ENCODE measurements around the gene ABCB9.

ABCB9 gene

GRCh38 chr12:122979001-122979907 is 13.0 kb upstream of the ABCB9 start:
- no peak overlapping the region for H3K27ac Mint-ChIP-seq
- no peaks in the 10 kb centered on the region for H3K27me3 Mint-ChIP-seq
- peak overlapping the region; percentile 92 for H3K4me3 Mint-ChIP-seq
- peaks cover 1% of the 10 kb centered on the region for H3K36me3 Mint-ChIP-seq
- peaks cover 61% of the 10 kb centered on the region for H3K4me1 Mint-ChIP-seq
- H3K9me3 Mint-ChIP-seq: no peaks in the 10 kb centered on the region

GRCh38 chr12:122978507-122978955 is 12.3 kb upstream of the ABCB9 start:
- no peaks in the 10 kb centered on the region for H3K27me3 Mint-ChIP-seq
- H3K4me3 Mint-ChIP-seq: no peak overlapping the region
- peaks cover 1% of the 10 kb centered on the region for H3K36me3 Mint-ChIP-seq
- H3K9me3 Mint-ChIP-seq: no peaks in the 10 kb centered on the region
- no peak overlapping the region for H3K27ac Mint-ChIP-seq
- H3K4me1 Mint-ChIP-seq: peaks cover 60% of the 10 kb centered on the region

DNA sequence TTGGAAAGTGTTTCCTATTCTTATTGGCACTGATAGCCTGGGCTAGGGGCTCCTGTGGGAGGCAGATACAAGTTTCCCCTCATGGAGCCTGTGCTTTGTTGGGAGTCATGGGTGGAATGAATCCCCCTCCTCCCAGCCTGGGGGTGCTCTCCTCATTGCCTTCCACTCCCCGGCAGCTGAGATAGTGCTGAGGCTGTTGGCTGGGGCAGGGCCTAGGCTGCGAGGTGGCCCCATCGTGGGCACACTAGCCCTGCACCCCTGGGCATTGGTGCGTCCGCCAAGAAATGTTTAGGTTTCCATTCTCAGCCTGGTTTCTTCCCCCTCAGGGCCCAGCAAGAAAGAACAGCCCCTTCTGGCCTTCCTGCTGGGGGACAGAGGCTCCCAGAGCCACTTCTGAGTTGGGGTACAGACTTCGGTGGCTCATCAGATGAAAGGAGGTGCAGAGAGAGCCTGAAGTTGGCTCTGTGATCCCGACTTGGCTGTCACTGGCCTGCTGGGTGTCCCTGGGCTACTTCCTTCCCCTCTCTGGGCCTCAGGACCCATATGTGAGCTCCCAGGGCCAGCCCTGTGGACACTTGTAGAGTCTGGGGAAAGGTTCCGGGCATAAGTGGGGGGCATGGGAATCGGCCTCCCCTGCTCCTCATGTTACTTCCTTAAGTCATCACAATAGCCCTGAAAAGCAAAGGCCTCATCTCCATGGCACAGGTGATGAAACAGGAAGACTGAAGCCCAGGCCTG is 11.6 kb upstream of the ABCB9 start:
- peaks cover 53% of the 10 kb centered on the region for H3K4me1 Mint-ChIP-seq
- no peaks in the 10 kb centered on the region for H3K9me3 Mint-ChIP-seq
- H3K27ac Mint-ChIP-seq: no peak overlapping the region
- H3K4me3 Mint-ChIP-seq: no peak overlapping the region
- H3K36me3 Mint-ChIP-seq: peaks cover 1% of the 10 kb centered on the region
- no peaks in the 10 kb centered on the region for H3K27me3 Mint-ChIP-seq

- H3K9me3 Mint-ChIP-seq: no peaks in the 10 kb centered on the region
- H3K4me3 Mint-ChIP-seq: peak overlapping the region; percentile 57
- no peak overlapping the region for H3K27ac Mint-ChIP-seq
- peaks cover 46% of the 10 kb centered on the region for H3K4me1 Mint-ChIP-seq
- peaks cover 1% of the 10 kb centered on the region for H3K36me3 Mint-ChIP-seq
- no peaks in the 10 kb centered on the region for H3K27me3 Mint-ChIP-seq
Observed at GRCh38 chr12:122977153-122977552, 10.9 kb upstream of the ABCB9 start.

- Mint-ChIP-seq H3K4me1 (peaks cover 41% of the 10 kb centered on the region), H3K9me3 (no peaks in the 10 kb centered on the region), H3K27ac (no peak overlapping the region), H3K4me3 (peak overlapping the region; percentile 97), H3K27me3 (no peaks in the 10 kb centered on the region), H3K36me3 (peaks cover 1% of the 10 kb centered on the region)
Observed at GRCh38 chr12:122976648-122976975, 10.3 kb upstream of the ABCB9 start.

- no peaks in the 10 kb centered on the region for H3K36me3 Mint-ChIP-seq
- H3K4me1 Mint-ChIP-seq: peaks cover 38% of the 10 kb centered on the region
- no peaks in the 10 kb centered on the region for H3K27me3 Mint-ChIP-seq
- peak overlapping the region; percentile 99 for H3K27ac Mint-ChIP-seq
- H3K4me3 Mint-ChIP-seq: peak overlapping the region; percentile 97
- H3K9me3 Mint-ChIP-seq: no peaks in the 10 kb centered on the region
Observed at GRCh38 chr12:122975790-122976647, 9.8 kb upstream of the ABCB9 start.

DNA sequence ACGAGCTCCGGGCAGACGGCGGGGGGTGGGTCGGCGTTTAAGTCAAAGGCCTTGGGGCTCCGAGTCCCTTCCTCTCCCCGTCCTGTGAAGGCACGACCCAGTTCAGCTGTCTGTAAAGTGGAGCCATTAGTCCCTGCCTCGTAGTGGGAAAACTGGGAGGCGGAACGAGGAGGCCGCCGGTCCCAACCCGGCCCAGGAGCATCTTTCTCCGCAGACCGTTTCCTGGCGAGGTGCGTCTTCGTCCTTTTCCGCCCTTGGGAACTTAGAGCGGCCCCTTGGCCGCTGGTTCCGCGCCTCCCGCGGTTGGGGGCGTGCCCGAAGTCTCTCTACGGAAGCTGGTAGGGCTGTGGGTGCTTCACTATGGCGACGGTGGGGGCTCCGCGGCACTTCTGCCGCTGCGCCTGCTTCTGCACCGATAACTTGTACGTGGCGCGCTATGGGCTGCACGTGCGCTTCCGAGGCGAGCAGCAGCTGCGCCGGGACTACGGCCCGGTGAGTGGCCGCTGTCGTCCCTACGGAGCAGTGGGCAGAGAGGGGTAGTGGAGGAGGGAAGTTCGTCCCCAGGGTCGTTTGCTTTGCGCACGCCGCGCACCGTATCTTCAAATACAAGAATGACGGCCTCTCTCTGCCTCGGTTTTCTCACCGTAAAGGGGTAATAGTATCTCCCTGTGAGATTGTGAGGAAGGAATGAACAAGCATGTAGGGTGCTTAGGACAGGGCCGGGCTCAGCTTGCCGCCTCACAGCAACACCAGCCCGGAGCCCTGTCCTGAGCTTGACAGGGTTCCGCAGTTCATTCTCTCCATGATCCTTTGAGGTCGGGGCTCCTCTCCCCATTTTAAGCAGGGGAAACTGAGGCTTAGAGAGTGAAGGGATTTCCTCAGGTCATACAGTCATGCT is 8.9 kb upstream of the ABCB9 start, which contains the start of gene OGFOD2:
Gene OGFOD2, plus strand, starts transcription at position 353 of the 898 bp plus-strand sequence. Its CDS starts 8 bp downstream, at position 361.
- Mint-ChIP-seq H3K4me1 (peaks cover 38% of the 10 kb centered on the region), H3K27me3 (no peaks in the 10 kb centered on the region), H3K4me3 (peak within 1 kb of the TSS; percentile 97), H3K9me3 (no peaks in the 10 kb centered on the region), H3K27ac (peak within 1 kb of the TSS; percentile 99), H3K36me3 (no peaks in the 10 kb centered on the region)

- no peaks in the 10 kb centered on the region for H3K36me3 Mint-ChIP-seq
- no peaks in the 10 kb centered on the region for H3K9me3 Mint-ChIP-seq
- H3K4me3 Mint-ChIP-seq: peak overlapping the region; percentile 97
- H3K4me1 Mint-ChIP-seq: peaks cover 30% of the 10 kb centered on the region
- H3K27me3 Mint-ChIP-seq: no peaks in the 10 kb centered on the region
- peak overlapping the region; percentile 99 for H3K27ac Mint-ChIP-seq
Observed at GRCh38 chr12:122974274-122974891, 8.1 kb upstream of the ABCB9 start.

- no peaks in the 10 kb centered on the region for H3K36me3 Mint-ChIP-seq
- no peak overlapping the region for H3K4me3 Mint-ChIP-seq
- H3K27ac Mint-ChIP-seq: no peak overlapping the region
- peaks cover 15% of the 10 kb centered on the region for H3K4me1 Mint-ChIP-seq
- H3K9me3 Mint-ChIP-seq: no peaks in the 10 kb centered on the region
- no peaks in the 10 kb centered on the region for H3K27me3 Mint-ChIP-seq
Observed at GRCh38 chr12:122969676-122970075, 3.4 kb upstream of the ABCB9 start.

DNA sequence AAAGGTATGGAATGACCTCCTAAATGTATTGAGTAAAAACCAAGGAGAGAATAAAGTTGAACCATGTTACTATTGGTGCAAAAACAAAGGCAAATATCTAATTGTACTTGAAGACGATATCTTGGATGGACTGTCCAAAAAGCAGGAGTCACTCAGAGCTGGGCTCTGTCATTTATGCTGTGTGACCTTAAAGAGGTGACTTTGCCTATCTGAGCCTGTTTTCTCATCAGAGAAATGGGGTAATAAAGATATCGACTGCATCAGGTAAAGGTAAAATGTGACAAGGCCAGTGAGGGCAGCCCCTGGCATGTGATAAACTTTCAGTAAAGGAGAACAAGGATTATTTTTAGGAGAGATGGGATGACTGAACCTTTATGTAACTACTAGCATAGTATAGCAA is 1.8 kb upstream of the ABCB9 start:
- Mint-ChIP-seq H3K4me3 (no peak overlapping the region), H3K36me3 (no peaks in the 10 kb centered on the region), H3K9me3 (no peaks in the 10 kb centered on the region), H3K4me1 (peaks cover 12% of the 10 kb centered on the region), H3K27me3 (no peaks in the 10 kb centered on the region), H3K27ac (no peak overlapping the region)

DNA sequence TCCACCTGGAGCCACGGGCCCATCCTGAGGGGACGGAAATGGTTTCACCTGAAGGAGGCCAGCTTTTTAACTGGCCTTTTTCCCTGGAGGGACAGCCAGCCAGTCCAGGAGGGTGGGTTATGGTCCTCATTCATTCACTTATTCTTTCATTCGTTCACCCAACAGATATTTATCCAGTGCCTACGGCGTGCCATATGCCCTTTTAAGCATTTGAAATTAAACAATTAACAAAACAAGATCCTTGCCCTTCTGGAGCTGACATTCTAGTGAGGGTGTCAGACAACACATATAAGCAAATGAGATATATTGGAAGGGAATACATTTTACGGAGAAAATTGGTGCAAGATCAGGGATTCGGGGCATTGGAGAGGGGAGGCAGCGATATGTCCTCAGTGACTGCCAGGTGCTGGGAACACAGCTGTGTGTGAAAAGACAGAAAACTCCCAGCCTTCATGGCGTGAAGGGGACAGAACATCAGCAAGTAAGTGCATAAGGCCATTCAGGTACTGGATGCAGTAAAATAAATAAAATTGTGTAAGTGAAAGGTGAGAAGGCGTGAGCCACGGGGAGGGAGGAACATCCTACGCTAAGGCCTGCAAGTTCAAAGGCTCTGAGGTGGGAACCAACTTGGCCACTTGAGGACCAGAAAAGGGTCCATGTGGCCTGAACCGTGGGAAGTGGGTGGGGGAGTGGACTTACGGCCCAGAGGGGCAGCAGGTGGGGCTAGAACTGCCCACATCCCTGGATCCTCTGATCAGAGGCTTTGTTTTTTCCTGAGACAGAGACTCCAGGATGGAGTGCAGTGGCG is 684 bp upstream of the ABCB9 start:
- Mint-ChIP-seq H3K27ac (no peak overlapping the region), H3K36me3 (no peaks in the 10 kb centered on the region), H3K9me3 (no peaks in the 10 kb centered on the region), H3K27me3 (no peaks in the 10 kb centered on the region), H3K4me1 (peaks cover 12% of the 10 kb centered on the region), H3K4me3 (peak overlapping the region; percentile 34)

DNA sequence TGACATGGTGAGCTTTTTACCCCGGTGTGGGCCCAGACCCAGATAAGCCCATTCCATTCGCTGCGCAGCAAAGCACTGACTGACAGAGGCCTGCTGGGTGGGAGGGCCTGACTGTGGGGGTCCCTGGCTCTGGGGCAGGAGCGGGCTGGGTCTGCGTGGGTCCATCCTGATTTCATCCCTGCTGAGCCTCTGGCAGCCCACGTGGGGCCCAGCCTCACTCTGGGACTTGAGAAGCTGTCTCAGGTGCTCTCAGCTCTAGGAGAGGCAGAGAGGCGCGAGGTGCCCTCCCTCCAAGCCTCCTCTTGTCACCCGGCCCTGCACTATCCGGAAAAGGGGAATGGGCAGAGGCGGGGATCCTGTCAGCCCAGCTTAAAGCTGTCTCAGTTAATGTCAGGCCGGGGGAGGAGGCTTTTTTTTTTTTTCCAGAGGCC is 927 bp downstream of the ABCB9 start:
- Mint-ChIP-seq H3K9me3 (no peaks in the 10 kb centered on the region), H3K27me3 (no peaks in the 10 kb centered on the region), H3K36me3 (no peaks in the 10 kb centered on the region), H3K4me3 (peak overlapping the region; percentile 56), H3K4me1 (peaks cover 12% of the 10 kb centered on the region), H3K27ac (no peak overlapping the region)

GRCh38 chr12:122964439-122965257 is 1.6 kb downstream of the ABCB9 start:
- Mint-ChIP-seq H3K4me3 (peak overlapping the region; percentile 56), H3K36me3 (no peaks in the 10 kb centered on the region), H3K4me1 (peaks cover 12% of the 10 kb centered on the region), H3K9me3 (no peaks in the 10 kb centered on the region), H3K27ac (no peak overlapping the region), H3K27me3 (no peaks in the 10 kb centered on the region)
